Measurements from ENCODE around the gene FAIM2. TPM values are rescaled to one million over a fixed set of nuclear protein-coding genes. Genes with fewer than 3 reads are reported as not detected.

The FAIM2 gene
- total RNA-seq, 2 experiments from 2014 or later = 0.33 to 0.50 TPM

DNA sequence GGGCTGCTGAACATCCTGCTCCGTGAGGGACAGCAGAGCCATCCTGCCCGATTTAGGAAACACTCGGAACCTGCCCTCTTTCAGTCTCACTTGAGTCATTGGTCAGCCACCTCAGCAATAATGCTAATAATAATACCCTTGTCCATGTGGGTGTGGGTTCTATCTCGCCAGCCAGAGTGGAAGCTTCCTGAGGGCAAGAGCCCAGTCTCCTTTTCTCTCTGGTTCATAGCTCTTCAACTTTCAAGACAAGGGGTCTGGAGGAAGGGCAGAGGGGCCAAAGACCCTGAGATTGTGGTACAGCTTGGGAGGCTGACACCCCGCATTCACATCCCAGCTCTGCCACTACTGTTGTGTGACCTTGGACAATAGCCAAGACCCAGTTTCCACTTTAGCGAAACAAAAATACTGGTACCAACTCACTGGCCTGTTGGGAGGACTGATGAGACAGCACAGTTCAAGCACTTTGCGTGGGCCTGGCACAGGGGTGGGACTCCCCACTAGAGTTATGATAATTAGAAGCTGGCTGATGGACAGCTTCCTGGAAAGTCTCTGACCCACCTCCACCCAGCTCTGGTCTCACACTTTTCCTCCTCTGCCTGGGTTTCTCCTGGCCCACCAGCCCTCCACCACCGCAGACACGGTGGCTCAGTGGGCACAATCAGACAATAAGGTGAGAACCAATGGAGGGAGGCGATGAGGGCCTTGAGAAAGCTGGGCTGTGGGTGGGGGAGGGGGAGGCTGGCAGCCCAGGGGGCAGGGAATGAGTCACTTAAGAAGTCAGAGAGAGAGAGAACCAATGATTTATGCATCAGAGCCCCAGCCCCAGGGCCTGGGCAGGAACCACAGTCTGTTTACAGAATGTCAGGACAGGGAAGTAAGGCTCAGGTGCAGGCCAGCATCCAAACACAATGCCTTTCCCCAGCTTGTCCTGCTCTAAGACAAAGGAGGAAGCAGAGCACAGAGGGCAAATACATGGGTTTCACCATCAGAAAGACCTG lies 9.6 kb downstream of the FAIM2 start:
- ChIA-PET POLR2A (no interaction called here), CTCF (interaction anchor here (0.6 to 1.6 kb wide), 3 partner anchors 11 to 116 kb away, joined by 3 to 4 read pairs (median 3); no protein-coding TSS in a partner anchor)
- DNase-seq = no peak
- Mint-ChIP-seq H3K4me3 (no peak overlapping the region), H3K4me1 (no peaks in the 10 kb centered on the region), H3K36me3 (ENCODE audit: low read depth) (no peaks in the 10 kb centered on the region), H3K27me3 (peaks cover 5% of the 10 kb centered on the region), H3K9me3 (no peaks in the 10 kb centered on the region), H3K27ac (no peak overlapping the region)

GRCh38 chr12:49892732-49893317 lies 10.9 kb downstream of the FAIM2 start:
- Mint-ChIP-seq H3K27ac (no peak overlapping the region), H3K4me3 (no peak overlapping the region), H3K9me3 (no peaks in the 10 kb centered on the region), H3K4me1 (no peaks in the 10 kb centered on the region), H3K36me3 (ENCODE audit: low read depth) (no peaks in the 10 kb centered on the region), H3K27me3 (peaks cover 5% of the 10 kb centered on the region)
- DNase-seq = no peak
- POLR2A ChIA-PET = no interaction called here
- CTCF ChIA-PET = interaction anchor here (0.8 to 1.6 kb wide), 5 partner anchors 12 to 88 kb away, joined by 3 to 5 read pairs (median 3); no protein-coding TSS in a partner anchor

GRCh38 chr12:49892084-49892731 lies 11.5 kb downstream of the FAIM2 start:
- Mint-ChIP-seq H3K27me3 (peaks cover 5% of the 10 kb centered on the region), H3K4me3 (no peak overlapping the region), H3K9me3 (no peaks in the 10 kb centered on the region), H3K4me1 (no peaks in the 10 kb centered on the region), H3K36me3 (ENCODE audit: low read depth) (no peaks in the 10 kb centered on the region), H3K27ac (no peak overlapping the region)
- no peak for DNase-seq
- ChIA-PET CTCF (interaction anchor here (0.7 to 1.3 kb wide), 5 partner anchors 24 to 151 kb away, joined by 3 to 5 read pairs (median 3); partner anchors contain the start of gene TMBIM6), POLR2A (no interaction called here)

- POLR2A ChIA-PET = no interaction called here
- Mint-ChIP-seq H3K4me3 (no peak overlapping the region), H3K27me3 (peaks cover 5% of the 10 kb centered on the region), H3K9me3 (no peaks in the 10 kb centered on the region), H3K27ac (no peak overlapping the region), H3K4me1 (no peaks in the 10 kb centered on the region), H3K36me3 (ENCODE audit: low read depth) (no peaks in the 10 kb centered on the region)
- DNase-seq = no peak
- CTCF ChIA-PET = interaction anchor here (0.7 to 1.3 kb wide), 2 partner anchors 90 to 150 kb away, joined by 3 to 5 read pairs; partner anchors contain the start of gene TMBIM6
Observed at GRCh38 chr12:49891476-49891875, 12.2 kb downstream of the FAIM2 start.

- H3K27ac Mint-ChIP-seq = no peak overlapping the region
- no peaks in the 10 kb centered on the region for H3K4me1 Mint-ChIP-seq
- ChIA-PET CTCF (no interaction called here), POLR2A (no interaction called here)
- H3K9me3 Mint-ChIP-seq = no peaks in the 10 kb centered on the region
- DNase-seq = no peak
- H3K36me3 Mint-ChIP-seq (ENCODE audit: low read depth) = no peaks in the 10 kb centered on the region
- H3K27me3 Mint-ChIP-seq = peaks cover 5% of the 10 kb centered on the region
- no peak overlapping the region for H3K4me3 Mint-ChIP-seq
Observed at GRCh38 chr12:49891012-49891411, 12.7 kb downstream of the FAIM2 start.

DNA sequence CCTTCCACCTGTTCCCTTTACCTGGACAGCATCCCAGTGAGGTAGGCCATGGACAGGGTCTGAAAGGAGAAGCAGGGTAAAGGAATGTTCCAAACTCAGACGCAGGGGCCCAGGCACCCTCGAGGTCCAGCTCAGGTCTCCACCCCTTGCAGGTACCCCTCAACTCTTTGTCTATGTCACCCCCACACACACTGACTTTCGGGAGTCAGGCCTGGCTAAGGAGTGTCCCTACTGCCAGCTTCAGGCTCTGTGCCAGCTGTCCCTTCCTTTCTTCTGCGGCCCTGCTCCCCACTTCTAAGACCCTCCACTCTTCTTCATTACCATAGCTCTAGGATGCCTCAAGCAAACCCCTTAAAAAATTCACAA lies 13.6 kb downstream of the FAIM2 start:
- H3K4me3 Mint-ChIP-seq = no peak overlapping the region
- no peaks in the 10 kb centered on the region for H3K4me1 Mint-ChIP-seq
- H3K27me3 Mint-ChIP-seq = peaks cover 5% of the 10 kb centered on the region
- ChIA-PET POLR2A (no interaction called here), CTCF (interaction anchor here (1.4 kb wide), 1 partner anchor 8 kb away, joined by 3 read pairs; no protein-coding TSS in a partner anchor)
- no peaks in the 10 kb centered on the region for H3K36me3 Mint-ChIP-seq (ENCODE audit: low read depth)
- H3K9me3 Mint-ChIP-seq = no peaks in the 10 kb centered on the region
- no peak for DNase-seq
- no peak overlapping the region for H3K27ac Mint-ChIP-seq

GRCh38 chr12:49889361-49890095 lies 14.2 kb downstream of the FAIM2 start:
- ChIA-PET POLR2A (no interaction called here), CTCF (interaction anchor here (0.6 to 1.4 kb wide), 5 partner anchors 8 to 489 kb away, joined by 3 to 4 read pairs (median 3); no protein-coding TSS in a partner anchor)
- no peak for DNase-seq
- H3K4me1 Mint-ChIP-seq = no peaks in the 10 kb centered on the region
- H3K27ac Mint-ChIP-seq = no peak overlapping the region
- no peak overlapping the region for H3K4me3 Mint-ChIP-seq
- no peaks in the 10 kb centered on the region for H3K36me3 Mint-ChIP-seq (ENCODE audit: low read depth)
- peaks cover 5% of the 10 kb centered on the region for H3K27me3 Mint-ChIP-seq
- no peaks in the 10 kb centered on the region for H3K9me3 Mint-ChIP-seq

DNA sequence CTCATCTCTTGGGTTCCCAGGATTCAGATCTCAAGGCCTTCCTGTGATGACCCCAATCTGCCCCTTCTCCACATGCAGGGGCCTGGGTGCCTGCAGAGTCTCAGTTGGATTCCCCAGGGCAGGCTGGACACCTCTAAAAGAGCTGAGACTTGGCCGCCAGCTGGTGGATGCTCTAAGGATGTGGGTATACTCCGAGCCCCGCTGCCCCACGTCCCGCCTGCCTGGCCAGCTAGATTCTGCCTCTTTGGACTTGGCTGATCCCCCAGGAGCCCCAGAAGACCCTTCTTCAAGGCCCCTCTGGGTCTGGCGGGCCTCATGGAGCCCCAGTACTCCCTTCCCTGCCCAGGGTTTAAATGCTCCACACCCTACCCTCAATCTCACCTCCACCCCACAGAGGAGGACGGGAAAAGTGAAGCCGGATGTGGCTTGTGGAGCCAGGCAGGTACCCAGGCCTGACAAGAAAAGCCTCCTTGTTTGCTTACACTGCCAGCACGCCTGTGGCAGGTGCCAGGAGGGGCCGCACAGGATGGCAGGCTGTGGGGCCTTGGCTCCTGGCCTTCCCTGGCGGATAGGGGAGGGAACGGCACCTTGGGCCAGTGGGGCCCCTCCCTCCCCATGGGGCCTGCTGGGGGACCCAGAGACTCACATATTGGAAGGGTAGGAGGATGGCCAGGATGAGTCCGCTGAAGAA lies 15.1 kb downstream of the FAIM2 start:
- Mint-ChIP-seq H3K27me3 (peaks cover 5% of the 10 kb centered on the region), H3K9me3 (no peaks in the 10 kb centered on the region), H3K4me1 (no peaks in the 10 kb centered on the region), H3K4me3 (no peak overlapping the region), H3K27ac (no peak overlapping the region), H3K36me3 (ENCODE audit: low read depth) (no peaks in the 10 kb centered on the region)
- ChIA-PET CTCF (interaction anchor here (0.6 to 1.4 kb wide), 4 partner anchors 22 to 123 kb away, joined by 3 to 4 read pairs (median 4); no protein-coding TSS in a partner anchor), POLR2A (no interaction called here)
- DNase-seq = no peak

DNA sequence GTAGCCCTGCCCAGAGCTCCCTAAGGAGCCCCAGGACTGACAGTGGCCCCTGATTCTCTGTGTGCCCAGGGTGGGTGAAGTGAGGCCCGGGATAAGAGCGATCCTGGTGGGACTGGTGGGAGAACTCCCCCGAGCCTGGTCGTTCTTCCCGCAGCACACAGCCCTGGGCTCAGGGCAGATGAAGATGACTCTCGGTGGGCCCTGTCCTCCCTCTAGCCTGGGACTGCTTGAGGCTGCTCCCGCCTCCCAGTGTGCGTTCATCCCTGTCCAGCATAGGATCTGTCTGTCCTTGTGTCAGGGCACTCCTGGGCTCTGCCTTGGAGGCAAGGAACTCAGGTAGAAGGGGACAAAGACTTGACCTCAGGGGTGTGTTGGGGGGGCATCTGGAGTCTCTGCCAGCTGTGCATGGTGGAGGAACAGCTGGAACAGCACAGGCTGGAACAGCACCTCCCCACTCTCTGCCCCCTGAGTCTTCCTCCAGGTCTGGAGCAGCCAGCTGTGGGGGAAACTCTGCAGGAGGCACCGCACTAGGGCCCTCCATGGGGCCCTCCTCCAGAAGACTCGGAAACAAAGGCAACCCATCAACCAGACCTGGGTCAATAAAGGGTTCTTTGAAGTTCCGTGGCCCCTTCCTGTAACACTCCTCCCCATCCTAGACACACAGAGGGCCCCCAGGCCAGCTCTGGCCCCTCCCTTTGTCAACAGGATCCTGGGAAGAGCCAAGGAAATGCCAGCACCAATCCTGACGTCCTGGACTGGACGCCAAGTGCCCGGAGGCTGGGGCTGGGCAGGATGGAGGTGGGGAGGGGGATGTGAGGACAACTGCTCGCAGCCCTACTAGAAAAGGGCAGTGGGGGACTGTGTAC lies 15.9 kb downstream of the FAIM2 start:
- no peaks in the 10 kb centered on the region for H3K36me3 Mint-ChIP-seq (ENCODE audit: low read depth)
- CTCF ChIA-PET = interaction anchor here (1.1 to 1.4 kb wide), 2 partner anchors 48 to 58 kb away, joined by 3 to 4 read pairs; no protein-coding TSS in a partner anchor
- no peak for DNase-seq
- H3K27me3 Mint-ChIP-seq = peaks cover 5% of the 10 kb centered on the region
- no peak overlapping the region for H3K27ac Mint-ChIP-seq
- H3K4me1 Mint-ChIP-seq = no peaks in the 10 kb centered on the region
- H3K9me3 Mint-ChIP-seq = no peaks in the 10 kb centered on the region
- POLR2A ChIA-PET = no interaction called here
- no peak overlapping the region for H3K4me3 Mint-ChIP-seq

- no peaks in the 10 kb centered on the region for H3K36me3 Mint-ChIP-seq (ENCODE audit: low read depth)
- no peaks in the 10 kb centered on the region for H3K4me1 Mint-ChIP-seq
- no peak overlapping the region for H3K4me3 Mint-ChIP-seq
- H3K27ac Mint-ChIP-seq = no peak overlapping the region
- ChIA-PET POLR2A (no interaction called here), CTCF (no interaction called here)
- no peaks in the 10 kb centered on the region for H3K9me3 Mint-ChIP-seq
- H3K27me3 Mint-ChIP-seq = peaks cover 2% of the 10 kb centered on the region
- no peak for DNase-seq
Observed at GRCh38 chr12:49887091-49887490, 16.6 kb downstream of the FAIM2 start.

All from activated CD4-positive, alpha-beta T cell treated with anti-CD3 and anti-CD28 coated beads, Interleukin-2, amount 10 ng/mL, durations not matched to agents 7 days and 5 days (primary cell).